GOT3 (cell line): Measurements from ENCODE around the gene CPA2.
"Not testable (repeated sequence)": the region's sequence is repeated elsewhere in the genome, so short reads cannot be mapped to it uniquely, and the experiment has no call there.

ENCODE experiments used
- DNase-seq: peaks from one replicate; lab custom pipeline; 2025; ENCODE audit warnings: mixed read lengths; lab: John Stamatoyannopoulos, UW

CPA2 gene

GRCh38 chr7:130266258-130266960, at the start of gene CPA2:
TSS of gene CPA2 (plus strand) at chr7:130266863. CDS start at chr7:130266882, 19 bp downstream.
- DNase-seq = no peak

- DNase-seq = no peak
Measured at GRCh38 chr7:130218806-130219620, 47.6 kb upstream of the CPA2 start.

GRCh38 chr7:130219871-130220270, 46.8 kb upstream of the CPA2 start:
- DNase-seq = no peak

DNA sequence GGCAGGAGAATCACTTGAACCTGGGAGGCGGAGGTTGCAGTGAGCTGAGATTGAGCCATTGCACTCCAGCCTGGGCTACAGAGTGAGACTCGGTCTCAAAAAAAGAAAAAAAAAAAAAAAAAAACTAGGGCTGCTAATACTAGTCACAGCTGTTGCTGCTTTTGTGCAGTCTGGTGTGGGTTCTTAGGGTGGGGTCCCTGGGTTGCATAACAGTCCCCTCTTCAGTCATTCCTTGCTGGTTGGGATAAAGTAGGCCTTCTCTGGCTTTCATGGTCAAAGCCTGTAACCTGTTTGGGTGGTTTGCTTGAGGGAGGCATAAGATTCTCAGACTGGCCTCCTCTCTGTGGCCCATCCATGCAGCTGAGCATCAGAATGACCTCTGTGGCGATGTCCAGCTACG, 44.9 kb upstream of the CPA2 start:
- DNase-seq = no peak

DNA sequence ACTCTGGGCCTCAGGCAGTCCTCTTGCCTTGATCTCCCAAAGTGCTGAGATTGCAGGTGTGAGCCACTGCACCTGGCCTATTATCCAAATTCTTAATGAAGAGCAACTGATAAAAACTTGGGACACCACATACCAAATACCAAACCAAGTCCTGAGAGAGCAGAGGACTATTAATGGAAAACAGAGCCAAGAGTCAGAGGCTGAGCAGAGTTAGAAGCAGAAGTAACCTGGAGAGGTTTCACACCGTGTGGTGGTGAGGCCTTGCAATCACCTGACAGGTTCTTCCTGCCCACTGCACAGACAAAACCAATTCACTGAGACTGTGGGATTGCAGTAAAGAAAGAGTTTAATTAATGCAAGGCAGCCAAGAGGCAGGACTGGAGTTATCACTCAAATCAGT, 43.0 kb upstream of the CPA2 start:
- DNase-seq = no peak

- no peak for DNase-seq
Measured at GRCh38 chr7:130224210-130224609, 42.5 kb upstream of the CPA2 start.

- DNase-seq = not testable (repeated sequence)
Measured at GRCh38 chr7:130224923-130225322, 41.7 kb upstream of the CPA2 start.

DNA sequence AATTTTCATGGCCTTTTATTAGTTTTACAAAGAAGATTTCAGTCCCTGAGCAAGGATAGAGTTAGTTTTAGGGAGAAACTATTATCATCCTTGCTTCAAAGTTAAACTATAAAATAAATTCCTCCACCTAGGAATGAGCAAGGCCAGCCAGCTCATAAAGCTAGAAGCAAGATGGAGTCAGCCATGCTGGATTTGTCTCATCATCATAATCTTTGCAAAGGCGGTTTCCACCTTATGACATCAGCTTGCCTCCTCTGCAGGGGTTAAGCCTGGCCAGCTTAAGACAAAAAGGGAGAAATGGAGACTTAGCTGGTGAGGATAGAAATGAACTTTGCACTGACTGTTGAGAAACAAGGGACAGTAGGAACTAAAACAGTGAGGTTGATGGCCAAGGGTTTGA, 40.3 kb upstream of the CPA2 start:
- DNase-seq = no peak

GRCh38 chr7:130227883-130228575, 38.6 kb upstream of the CPA2 start:
- no peak for DNase-seq

GRCh38 chr7:130228840-130229502, 37.7 kb upstream of the CPA2 start:
- no peak for DNase-seq

DNA sequence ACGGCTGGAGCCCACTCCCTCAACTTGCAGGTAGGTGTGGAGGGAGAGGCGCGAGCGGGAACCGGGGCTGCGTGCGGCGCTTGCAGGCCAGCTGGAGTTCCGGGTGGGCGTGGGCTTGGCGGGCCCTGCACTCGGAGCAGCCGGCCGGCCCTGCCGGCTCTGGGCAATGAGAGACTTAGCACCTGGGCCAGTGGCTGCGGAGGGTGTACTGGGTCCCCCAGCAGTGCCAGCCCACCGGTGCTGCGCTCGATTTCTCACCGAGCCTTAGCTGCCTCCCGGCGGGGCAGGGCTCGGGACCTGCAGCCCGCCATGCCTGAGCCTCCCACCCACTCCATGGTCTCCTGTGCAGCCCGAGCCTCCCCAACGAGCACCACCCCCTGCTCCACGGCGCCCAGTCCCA, 36.7 kb upstream of the CPA2 start:
- not testable (repeated sequence) for DNase-seq

DNA sequence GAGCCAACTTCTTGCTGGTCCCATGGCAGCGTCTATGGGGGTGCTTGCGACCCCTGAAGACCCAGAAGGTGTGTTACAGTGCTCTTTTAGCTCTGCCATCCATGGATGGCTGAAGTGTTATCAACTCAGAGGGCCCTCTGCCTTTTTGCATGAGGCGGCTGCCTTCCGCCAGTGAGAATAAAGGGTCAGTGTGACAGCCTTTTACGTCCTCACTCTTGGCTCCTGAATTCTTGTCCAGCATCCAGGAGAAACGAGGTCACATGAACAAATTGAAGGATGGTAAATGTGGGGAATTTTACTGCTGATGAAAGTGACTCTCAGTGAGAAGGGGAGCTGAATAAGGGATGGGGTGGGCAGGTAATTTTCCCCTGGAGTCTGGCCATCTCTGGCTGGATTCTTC, 34.9 kb upstream of the CPA2 start:
- no peak for DNase-seq

DNA sequence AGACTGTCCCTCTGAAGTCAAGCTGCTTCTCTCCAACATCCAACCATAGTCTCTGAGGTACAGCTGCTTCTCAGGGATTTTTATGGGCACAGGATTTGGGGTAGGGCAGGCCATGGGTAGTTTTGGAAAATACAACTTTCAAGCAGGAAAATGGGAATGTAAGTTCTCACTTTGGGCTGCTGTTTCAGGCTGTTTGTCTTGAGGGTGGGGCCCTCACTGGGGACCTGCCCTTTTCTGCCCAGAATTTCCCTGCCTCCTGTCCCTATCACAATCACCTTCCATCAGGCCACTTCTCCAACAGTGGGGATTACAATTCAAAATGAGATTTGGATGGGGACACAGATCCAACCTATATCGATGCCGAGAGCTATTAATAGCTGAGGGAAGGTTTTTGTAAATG, 34.5 kb upstream of the CPA2 start:
- no peak for DNase-seq

GRCh38 chr7:130234078-130234477, 32.6 kb upstream of the CPA2 start:
- DNase-seq = no peak

DNA sequence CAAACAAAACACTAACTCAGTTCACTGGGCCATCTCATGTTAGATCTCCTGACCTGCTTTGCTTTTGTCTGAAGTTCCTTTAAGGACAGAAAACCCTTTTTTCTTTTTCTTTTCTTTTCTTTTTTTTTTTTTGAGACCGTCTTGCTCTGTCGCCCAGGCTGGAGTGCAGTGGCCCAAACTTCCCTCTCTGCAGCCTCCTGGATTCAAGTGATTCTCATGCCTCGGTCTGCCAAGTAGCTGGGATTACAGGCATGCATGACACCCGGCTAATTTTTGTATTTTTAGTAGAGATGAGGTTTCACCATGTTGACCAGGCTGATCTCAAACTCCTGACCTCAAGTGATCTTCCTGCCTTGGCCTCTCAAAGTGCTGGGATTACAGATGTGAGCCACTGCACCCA, 30.3 kb upstream of the CPA2 start:
- not testable (repeated sequence) for DNase-seq

DNA sequence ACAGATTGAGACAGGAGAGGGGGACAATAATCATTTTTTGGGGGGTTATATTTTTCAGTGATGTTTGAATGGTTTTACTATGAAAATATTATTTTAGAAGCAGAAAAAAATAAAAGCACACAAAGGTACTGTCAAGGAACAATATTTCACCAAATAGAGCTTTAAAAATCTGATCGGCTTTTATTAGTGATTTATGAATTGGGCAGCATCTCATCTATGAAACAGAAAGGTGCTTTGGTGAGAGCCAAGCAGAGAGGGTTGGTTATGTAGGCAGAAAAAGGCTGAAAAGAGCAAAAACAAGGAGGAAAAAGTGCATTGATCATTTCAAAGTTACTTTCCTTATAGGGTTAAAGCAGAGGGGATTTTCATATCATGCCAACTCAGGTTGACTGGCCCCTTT, 26.4 kb upstream of the CPA2 start:
- no peak for DNase-seq

- DNase-seq = no peak
Measured at GRCh38 chr7:130242198-130243014, 24.3 kb upstream of the CPA2 start.

DNA sequence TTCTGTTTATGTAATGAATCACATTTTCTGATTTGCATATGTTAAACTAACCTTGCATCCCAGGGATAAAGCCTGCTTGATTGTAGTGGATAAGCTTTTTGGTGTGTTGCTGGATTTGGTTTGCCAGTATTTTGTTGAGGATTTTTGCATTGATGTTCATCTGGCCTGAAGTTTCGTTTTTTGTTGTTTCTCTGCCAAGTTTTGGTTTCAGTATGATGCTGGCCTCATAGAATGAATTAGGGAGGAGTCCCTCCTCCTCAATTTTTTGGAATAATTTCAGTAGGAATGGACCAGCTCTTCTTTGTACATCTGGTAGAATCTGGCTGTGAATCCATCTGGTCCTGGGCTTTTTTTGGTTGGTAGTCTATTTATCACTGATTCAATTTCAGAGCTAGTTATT, 23.2 kb upstream of the CPA2 start:
- not testable (repeated sequence) for DNase-seq

DNA sequence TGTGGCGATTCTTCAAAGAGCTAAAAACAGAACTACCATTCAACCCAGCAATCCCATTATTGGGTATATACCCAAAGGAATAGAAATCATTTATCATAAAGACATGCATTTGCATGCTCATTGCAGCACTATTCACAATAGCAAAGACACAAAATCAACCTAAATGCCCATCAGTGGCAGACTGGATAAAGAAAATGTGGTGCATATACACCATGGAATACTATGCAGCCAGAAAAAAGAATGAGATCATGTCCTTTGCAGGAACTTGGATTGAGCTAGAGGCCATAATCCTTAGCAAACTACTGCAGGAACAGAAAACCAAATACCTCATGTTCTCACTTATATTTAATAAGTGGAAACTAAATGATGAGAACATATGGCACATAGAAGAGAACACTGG, 20.2 kb upstream of the CPA2 start:
- not testable (repeated sequence) for DNase-seq

- DNase-seq = not testable (repeated sequence)
Measured at GRCh38 chr7:130248842-130249241, 17.8 kb upstream of the CPA2 start.

GRCh38 chr7:130249626-130250025, 17.0 kb upstream of the CPA2 start:
- not testable (repeated sequence) for DNase-seq
